Liver (tissue), 9 donors: ENCODE measurements around the gene ARL2. TPM values are rescaled to one million over a fixed set of nuclear protein-coding genes. Genes with fewer than 3 reads are reported as not detected.

Experiments
- DNase-seq: peaks from one replicate; pipeline ENCODE4 v3.0.0-alpha.2; 2017; ENCODE audit warnings: low spot score
- H3K27ac ChIP-seq, 2 donors: one replicate each; pipeline ENCODE4 v1.7.0; 2013; ENCODE audit warnings: inconsistent platforms in 2 of 2, low read length in 2 of 2, control low read depth in 1 of 2, low read depth in 1 of 2, mild to moderate bottlenecking in 1 of 2
- H3K27me3 ChIP-seq, 4 donors: one replicate each; pipeline versions ENCODE4 v1.6.1 to v1.7.0; 2013; ENCODE audit warnings: low read length in 3 of 4, inconsistent platforms in 1 of 4, mild to moderate bottlenecking in 1 of 4, moderate library complexity in 1 of 4; ENCODE audit not compliant: control insufficient read depth in 4 of 4, insufficient read depth in 4 of 4
- H3K36me3 ChIP-seq, 4 donors: one replicate each; pipeline versions ENCODE4 v1.6.1 to v1.7.0; 2013; ENCODE audit warnings: low read length in 3 of 4, mild to moderate bottlenecking in 3 of 4, low read depth in 1 of 4, moderate library complexity in 1 of 4; ENCODE audit not compliant: control insufficient read depth in 4 of 4, insufficient read depth in 3 of 4
- H3K4me1 ChIP-seq, 4 donors: one replicate each; pipeline versions ENCODE4 v1.6.1 to v1.7.0; 2013; ENCODE audit warnings: low read length in 3 of 4, mild to moderate bottlenecking in 3 of 4, moderate library complexity in 1 of 4; ENCODE audit not compliant: control insufficient read depth in 4 of 4, insufficient read depth in 4 of 4
- H3K4me3 ChIP-seq, 3 donors: one replicate each; pipeline versions ENCODE4 v1.6.1 to v1.7.0; 2013; ENCODE audit warnings: low read length in 3 of 3, control low read depth in 1 of 3, low read depth in 1 of 3, mild to moderate bottlenecking in 1 of 3
- H3K9ac ChIP-seq, 2 donors: one replicate each; pipeline ENCODE4 v1.7.0; 2013; ENCODE audit warnings: low read length in 2 of 2, mild to moderate bottlenecking in 2 of 2, moderate library complexity in 2 of 2, control low read depth in 1 of 2, low read depth in 1 of 2
- H3K9me3 ChIP-seq, 4 donors: one replicate each; pipeline versions ENCODE4 v1.6.1 to v1.7.0; 2013; ENCODE audit warnings: low read length in 3 of 4; ENCODE audit not compliant: control insufficient read depth in 4 of 4
- ATF3 ChIP-seq: IDR thresholded peaks from 2 replicates; pipeline ENCODE4 v1.6.1; 2016; ENCODE audit warnings: antibody characterized with exemption
- CTCF ChIP-seq: fragments of 150-350 bp; IDR thresholded peaks from 2 replicates; pipeline ENCODE4 v1.5.1; 2017; ENCODE audit warnings: improper control_type of control experiment, low read depth, low read length; ENCODE audit not compliant: missing input control
- EGR1 ChIP-seq, 2 donors: IDR thresholded peaks; 2 replicates each; pipeline ENCODE4 v1.6.1; 2016 to 2018; ENCODE audit warnings: antibody characterized with exemption in 2 of 2, low read depth in 2 of 2
- FOXA1 ChIP-seq: IDR thresholded peaks from 2 replicates; pipeline ENCODE4 v1.6.1; 2016; ENCODE audit warnings: antibody characterized with exemption
- FOXA2 ChIP-seq: IDR thresholded peaks from 2 replicates; pipeline ENCODE4 v1.6.1; 2016; ENCODE audit warnings: antibody characterized with exemption
- GABPA ChIP-seq, 2 donors: IDR thresholded peaks in 1 of 2; conservative IDR thresholded peaks in 1 of 2; 2 replicates each; pipeline ENCODE4 v1.6.1; 2016; ENCODE audit warnings: antibody characterized with exemption in 2 of 2, mild to moderate bottlenecking in 1 of 2, moderate library complexity in 1 of 2
- HNF4A ChIP-seq, 2 donors: conservative IDR thresholded peaks; 2 replicates each; pipeline ENCODE4 v1.6.1; 2016; ENCODE audit warnings: antibody characterized with exemption in 2 of 2, mild to moderate bottlenecking in 2 of 2
- HNF4G ChIP-seq: IDR thresholded peaks from 2 replicates; pipeline ENCODE4 v1.6.1; 2016; ENCODE audit warnings: antibody characterized with exemption
- JUND ChIP-seq, 2 donors: IDR thresholded peaks; 2 replicates each; pipeline ENCODE4 v1.6.1; 2016; ENCODE audit warnings: antibody characterized with exemption in 2 of 2
- RAD21 ChIP-seq, 2 donors: IDR thresholded peaks; 2 replicates each; pipeline ENCODE4 v1.6.1; 2016; ENCODE audit warnings: antibody characterized with exemption in 2 of 2, mild to moderate bottlenecking in 2 of 2
- SP1 ChIP-seq: IDR thresholded peaks from 2 replicates; pipeline ENCODE4 v1.6.1; 2018; ENCODE audit warnings: antibody characterized with exemption, mild to moderate bottlenecking
- TAF1 ChIP-seq: conservative IDR thresholded peaks from 2 replicates; pipeline ENCODE4 v1.6.1; 2016; ENCODE audit warnings: antibody characterized with exemption, mild to moderate bottlenecking
- WGBS: extraction: QIAGEN DNeasy Blood & Tissue Kit; methylation state at CpG from one replicate; pipeline ENCODE4 v1.1.7; 2013; 5-methylcytosine and 5-hydroxymethylcytosine counted together
- polyA plus RNA-seq, 2 donors: library from polyadenylated mRNA; stranded (reverse) in 1 of 2; unstranded in 1 of 2; fragments of 200-250 nt in 1 of 2; fragments of >200 nt in 1 of 2; fragmentation: Nextera tagmentation in 1 of 2; extraction: Ambion mirVana in 1 of 2; gene quantifications; one replicate each; pipeline versions ENCODE4 v1.2.1 to v1.2.3, GENCODE V29; 2013 to 2015
- total RNA-seq, 2 donors: library from RNA; depleted of rRNA; stranded (reverse); fragments of >200 nt; gene quantifications; one replicate each; pipeline ENCODE4 v1.2.3, GENCODE V29; 2014
- TF ChIP-seq, protein P1 (sequence below): IDR thresholded peaks from 2 replicates; pipeline ENCODE4 v1.6.1; 2016; ENCODE audit warnings: antibody characterized with exemption
- TF ChIP-seq, protein P2 (sequence below): IDR thresholded peaks from 2 replicates; pipeline ENCODE4 v1.6.1; 2016; ENCODE audit warnings: antibody characterized with exemption
- donor health status: healthy.
- donor health status: healthy.
- donor health status: healthy.
- donor health status: healthy.
- donor health status: healthy.

Gene ARL2
- total and polyA plus RNA-seq, 4 donors = 10.8 to 19.5 (median 15.0) TPM

DNA sequence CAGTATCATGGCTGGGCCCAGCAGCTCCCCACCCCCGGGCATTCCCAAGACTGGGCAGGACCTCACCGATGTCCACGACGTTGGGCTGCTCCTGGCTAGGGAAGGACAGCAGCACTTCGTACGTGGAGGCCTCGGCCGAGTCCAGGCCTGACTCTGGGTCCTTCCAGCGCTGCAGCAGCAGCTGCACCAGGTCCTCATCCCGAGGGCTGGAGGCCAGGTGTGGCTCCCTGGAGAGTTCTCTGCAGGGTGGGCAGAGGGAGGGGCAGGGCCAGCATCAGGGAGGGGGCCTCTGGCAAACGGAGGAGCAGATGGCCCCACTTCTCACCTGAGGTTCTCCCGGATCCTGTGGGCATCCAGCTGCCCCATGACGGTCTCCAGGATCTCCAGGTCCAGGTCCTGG is 44.1 kb downstream of the ARL2 start:
- Histone ChIP-seq H3K27me3 (no peaks in the 10 kb centered on the region), H3K36me3 (no peaks in the 10 kb centered on the region), H3K27ac (no peak overlapping the region), H3K9ac (no peak overlapping the region), H3K9me3 (no peaks in the 10 kb centered on the region), H3K4me3 (no peak overlapping the region), H3K4me1 (peaks cover 0 to 4% (median 1%) of the 10 kb centered on the region in 4 donors)
- TF ChIP-seq HNF4A (conservative IDR thresholded peaks at IDR 0.05) = no peak
- TF ChIP-seq, protein P1, sequence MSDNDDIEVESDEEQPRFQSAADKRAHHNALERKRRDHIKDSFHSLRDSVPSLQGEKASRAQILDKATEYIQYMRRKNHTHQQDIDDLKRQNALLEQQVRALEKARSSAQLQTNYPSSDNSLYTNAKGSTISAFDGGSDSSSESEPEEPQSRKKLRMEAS = no peak
- TF ChIP-seq CTCF = no peak
- no peak for TF ChIP-seq RAD21 (IDR thresholded peaks at IDR 0.05)
- DNase-seq = no peak
- 80% methylated on average over 13 of the region's 13 CpGs for WGBS

DNA sequence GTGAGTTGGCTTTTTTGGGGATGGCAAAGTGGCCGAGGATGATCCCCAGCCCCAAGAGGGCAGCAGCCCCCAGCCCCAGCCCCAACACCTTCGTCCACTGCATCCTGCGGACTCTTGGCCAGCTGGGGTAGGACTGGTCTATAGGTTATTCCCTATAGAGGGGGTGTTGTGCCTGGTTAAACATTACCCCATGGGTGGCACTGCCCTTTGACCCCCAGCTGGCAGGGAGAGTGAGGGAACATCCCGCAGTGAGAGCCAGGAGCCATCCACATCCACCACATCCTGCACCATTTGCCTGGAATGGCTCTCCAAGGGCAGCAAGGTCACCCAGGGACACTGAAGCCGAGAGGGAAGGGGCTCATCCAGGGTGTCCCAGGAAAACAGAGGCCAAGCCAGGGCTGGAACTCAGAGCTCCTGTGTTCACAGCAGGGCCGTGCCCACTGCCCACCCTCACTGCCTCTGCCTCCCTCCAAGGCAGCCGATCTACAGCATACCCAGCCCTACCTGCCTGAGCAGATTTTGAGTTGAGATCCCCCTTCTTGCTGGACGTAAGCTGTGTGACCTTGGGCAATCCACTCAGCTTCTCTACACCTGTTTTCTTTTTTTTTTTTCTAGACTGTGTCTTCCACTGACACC is 44.6 kb downstream of the ARL2 start, which contains the start of gene NAALADL1:
Gene NAALADL1 (minus strand): TSS at position 135 of the 636 bp plus-strand sequence. CDS start 32 bp downstream, at position 103.
- Histone ChIP-seq H3K36me3 (no peaks in the 10 kb centered on the region), H3K27me3 (no peaks in the 10 kb centered on the region), H3K4me1 (peaks cover 0 to 4% (median 1%) of the 10 kb centered on the region in 4 donors), H3K9ac (no peak within 1 kb of the TSS), H3K4me3 (no peak within 1 kb of the TSS), H3K9me3 (no peaks in the 10 kb centered on the region), H3K27ac (no peak within 1 kb of the TSS)
- no peak for DNase-seq
- TF ChIP-seq, protein P2, sequence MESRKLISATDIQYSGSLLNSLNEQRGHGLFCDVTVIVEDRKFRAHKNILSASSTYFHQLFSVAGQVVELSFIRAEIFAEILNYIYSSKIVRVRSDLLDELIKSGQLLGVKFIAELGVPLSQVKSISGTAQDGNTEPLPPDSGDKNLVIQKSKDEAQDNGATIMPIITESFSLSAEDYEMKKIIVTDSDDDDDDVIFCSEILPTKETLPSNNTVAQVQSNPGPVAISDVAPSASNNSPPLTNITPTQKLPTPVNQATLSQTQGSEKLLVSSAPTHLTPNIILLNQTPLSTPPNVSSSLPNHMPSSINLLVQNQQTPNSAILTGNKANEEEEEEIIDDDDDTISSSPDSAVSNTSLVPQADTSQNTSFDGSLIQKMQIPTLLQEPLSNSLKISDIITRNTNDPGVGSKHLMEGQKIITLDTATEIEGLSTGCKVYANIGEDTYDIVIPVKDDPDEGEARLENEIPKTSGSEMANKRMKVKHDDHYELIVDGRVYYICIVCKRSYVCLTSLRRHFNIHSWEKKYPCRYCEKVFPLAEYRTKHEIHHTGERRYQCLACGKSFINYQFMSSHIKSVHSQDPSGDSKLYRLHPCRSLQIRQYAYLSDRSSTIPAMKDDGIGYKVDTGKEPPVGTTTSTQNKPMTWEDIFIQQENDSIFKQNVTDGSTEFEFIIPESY = no peak
- TF ChIP-seq ATF3 (no peak), RAD21 (IDR thresholded peaks at IDR 0.05) (no peak)
- 75% methylated on average over 8 of the region's 8 CpGs for WGBS

DNA sequence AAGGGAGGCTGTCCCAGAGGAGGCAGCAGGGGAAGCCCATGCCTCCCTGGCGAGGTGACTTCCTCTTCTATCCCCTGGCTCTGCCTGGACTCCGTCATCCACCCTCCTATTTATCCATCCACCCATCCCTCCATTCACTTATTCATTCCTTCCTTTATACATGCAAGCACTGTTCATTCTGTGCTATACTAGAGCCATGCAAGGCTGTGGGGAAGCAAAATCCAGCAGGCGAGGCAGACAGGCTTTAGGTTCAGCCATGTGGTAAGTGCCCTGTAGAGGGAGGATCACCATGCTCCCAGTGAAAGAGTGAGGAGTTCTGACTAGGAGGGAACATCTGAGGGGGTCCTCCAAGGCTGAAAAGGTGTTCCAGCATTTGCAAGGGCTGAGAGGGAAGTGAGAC is 45.6 kb downstream of the ARL2 start:
- 91% methylated on average over 3 of the region's 3 CpGs for WGBS
- Histone ChIP-seq H3K27me3 (no peaks in the 10 kb centered on the region), H3K4me1 (peaks cover 0 to 4% (median 1%) of the 10 kb centered on the region in 4 donors)

More for the DNA sequence above, 45.6 kb downstream of the ARL2 start:
- no peak for DNase-seq
- no peak overlapping the region for H3K9ac ChIP-seq
- no peaks in the 10 kb centered on the region for H3K9me3 ChIP-seq
- TF ChIP-seq CTCF (no peak), EGR1 (IDR thresholded peaks at IDR 0.05; ENCODE audit: low read depth in 2 of 2) (no peak), GABPA (IDR thresholded peaks at IDR 0.05 in 1 of 2, conservative IDR thresholded peaks at IDR 0.05 in 1 of 2) (no peak), FOXA1 (no peak), SP1 (no peak), HNF4G (no peak), HNF4A (conservative IDR thresholded peaks at IDR 0.05) (no peak), JUND (IDR thresholded peaks at IDR 0.05) (no peak), RAD21 (IDR thresholded peaks at IDR 0.05) (no peak), FOXA2 (no peak), ATF3 (no peak), TAF1 (no peak)
- TF ChIP-seq, protein P2 = no peak
- H3K27ac ChIP-seq = no peak overlapping the region
- no peaks in the 10 kb centered on the region for H3K36me3 ChIP-seq
- no peak overlapping the region for H3K4me3 ChIP-seq
